H9 (cell line): ENCODE measurements around the gene ANKS1B. TPM values are rescaled to one million over a fixed set of nuclear protein-coding genes. Genes with fewer than 3 reads are reported as not detected.

Experiments
- DNase-seq: peaks from one replicate; pipeline ENCODE4 v3.0.0-alpha.2; 2017
- H2AFZ ChIP-seq: one replicate; pipeline ENCODE4 v1.6.1; 2013; ENCODE audit warnings: mild to moderate bottlenecking, low read length, control low read depth, moderate library complexity
- H2AK5ac ChIP-seq: 2 replicates; pipeline ENCODE4 v1.6.1; 2013; ENCODE audit warnings: low read length, control low read depth, mixed read lengths; ENCODE audit not compliant: insufficient read length
- H2BK120ac ChIP-seq: one replicate; pipeline ENCODE4 v1.6.1; 2013; ENCODE audit warnings: low read depth, mild to moderate bottlenecking, low read length, control low read depth, inconsistent platforms; ENCODE audit not compliant: poor library complexity, severe bottlenecking
- H2BK12ac ChIP-seq: 2 replicates; pipeline ENCODE4 v1.6.1; 2013; ENCODE audit warnings: low read length, control low read depth, mixed read lengths, low read depth; ENCODE audit not compliant: insufficient read length
- H2BK15ac ChIP-seq: 2 replicates; pipeline ENCODE4 v1.6.1; 2013; ENCODE audit warnings: low read depth, low read length, control low read depth
- H2BK20ac ChIP-seq: one replicate; pipeline ENCODE4 v1.6.1; 2013; ENCODE audit warnings: low read depth, mild to moderate bottlenecking, low read length, control low read depth, inconsistent platforms; ENCODE audit not compliant: poor library complexity, severe bottlenecking
- H2BK5ac ChIP-seq: 2 replicates; pipeline ENCODE4 v1.6.1; 2013; ENCODE audit warnings: low read length, control low read depth, mixed read lengths; ENCODE audit not compliant: insufficient read length
- H3K14ac ChIP-seq: 2 replicates; pipeline ENCODE4 v1.6.1; 2013; ENCODE audit warnings: low read length, control low read depth; ENCODE audit not compliant: insufficient read depth
- H3K18ac ChIP-seq: 2 replicates; pipeline ENCODE4 v1.6.1; 2013; ENCODE audit warnings: low read depth, mild to moderate bottlenecking, mixed read lengths, low read length, control low read depth; ENCODE audit not compliant: insufficient read length
- H3K23ac ChIP-seq: 2 replicates; pipeline ENCODE4 v1.6.1; 2013; ENCODE audit warnings: low read length, control low read depth, mixed read lengths, low read depth; ENCODE audit not compliant: insufficient read length
- H3K23me2 ChIP-seq: 2 replicates; pipeline ENCODE4 v1.6.1; 2013; ENCODE audit warnings: low read depth, mild to moderate bottlenecking, mixed read lengths, low read length, control low read depth; ENCODE audit not compliant: insufficient read length, poor library complexity, severe bottlenecking
- H3K27ac ChIP-seq: 2 replicates; pipeline ENCODE4 v1.5.1; 2013; ENCODE audit warnings: low read length, control low read depth, mixed read lengths, low read depth; ENCODE audit not compliant: insufficient read length
- H3K27me3 ChIP-seq: 2 replicates; pipeline ENCODE4 v1.6.1; 2013; ENCODE audit warnings: low read length, control low read depth, inconsistent platforms; ENCODE audit not compliant: insufficient read depth
- H3K4ac ChIP-seq: 2 replicates; pipeline ENCODE4 v1.6.1; 2013; ENCODE audit warnings: low read depth, mild to moderate bottlenecking, control low read depth, inconsistent platforms, low read length, moderate library complexity
- H3K4me1 ChIP-seq: 2 replicates; pipeline ENCODE4 v1.6.1; 2013; ENCODE audit warnings: low read length, control low read depth, inconsistent platforms; ENCODE audit not compliant: insufficient read depth
- H3K4me2 ChIP-seq: 2 replicates; pipeline ENCODE4 v1.6.1; 2013; ENCODE audit warnings: low read length, control low read depth, mixed read lengths; ENCODE audit not compliant: insufficient read length, insufficient read depth
- H3K56ac ChIP-seq: 2 replicates; pipeline ENCODE4 v1.6.1; 2013; ENCODE audit warnings: low read depth, mild to moderate bottlenecking, mixed read lengths, low read length, control low read depth; ENCODE audit not compliant: insufficient read length
- H3K79me1 ChIP-seq: 2 replicates; pipeline ENCODE4 v1.6.1; 2013; ENCODE audit warnings: low read depth, mild to moderate bottlenecking, moderate library complexity, low read length, control low read depth, inconsistent platforms; ENCODE audit not compliant: insufficient read depth, poor library complexity, severe bottlenecking
- H3K79me2 ChIP-seq: 2 replicates; pipeline ENCODE4 v1.6.1; 2013; ENCODE audit warnings: low read length, control low read depth, inconsistent platforms; ENCODE audit not compliant: insufficient read depth
- H3K9ac ChIP-seq: 2 replicates; pipeline ENCODE4 v1.6.1; 2013; ENCODE audit warnings: low read length, control low read depth, mixed read lengths; ENCODE audit not compliant: insufficient read length; ENCODE audit errors: extremely low read depth
- H3K9me3 ChIP-seq: one replicate; pipeline ENCODE4 v1.6.1; 2013; ENCODE audit warnings: low read depth, low read length, inconsistent platforms; ENCODE audit not compliant: control insufficient read depth
- H3T11ph ChIP-seq: one replicate; pipeline ENCODE4 v1.6.1; 2013; ENCODE audit warnings: mild to moderate bottlenecking, low read length, control low read depth, inconsistent platforms
- H4K20me1 ChIP-seq: one replicate; pipeline ENCODE4 v1.6.1; 2013; ENCODE audit not compliant: control insufficient read depth, insufficient read length, insufficient read depth
- H4K5ac ChIP-seq: 2 replicates; pipeline ENCODE4 v1.6.1; 2013; ENCODE audit warnings: low read depth, mild to moderate bottlenecking, mixed read lengths, low read length, control low read depth; ENCODE audit not compliant: insufficient read length
- H4K8ac ChIP-seq: replicated peaks from 2 replicates; pipeline ENCODE4 v1.6.1; 2013; ENCODE audit warnings: low read length, control low read depth, mixed read lengths, low read depth; ENCODE audit not compliant: insufficient read length
- H4K91ac ChIP-seq: 2 replicates; pipeline ENCODE4 v1.6.1; 2013; ENCODE audit warnings: low read depth, mild to moderate bottlenecking, moderate library complexity, mixed read lengths, low read length, control low read depth; ENCODE audit not compliant: insufficient read length
- H3K27ac Mint-ChIP-seq, 3 experiments: 2 replicates in 2 of 3; 3 replicates in 1 of 3; pipeline ENCODE4 v1.8.0; 2020 to 2021; ENCODE audit warnings: mixed read lengths in 3 of 3, mild to moderate bottlenecking in 1 of 3, moderate library complexity in 1 of 3
- H3K27me3 Mint-ChIP-seq: 2 replicates; pipeline ENCODE4 v1.8.0; 2021; ENCODE audit warnings: low read depth, mild to moderate bottlenecking, moderate library complexity, mixed read lengths
- H3K36me3 Mint-ChIP-seq, 3 experiments: 2 replicates in 2 of 3; 3 replicates in 1 of 3; pipeline ENCODE4 v1.8.0; 2020 to 2021; ENCODE audit warnings: low read depth in 3 of 3, mixed read lengths in 3 of 3; ENCODE audit not compliant: insufficient read depth in 1 of 3
- H3K4me1 Mint-ChIP-seq, 2 experiments: 2 replicates each; pipeline ENCODE4 v1.8.0; 2020; ENCODE audit warnings: mixed read lengths in 2 of 2
- H3K4me3 Mint-ChIP-seq, 2 experiments: 2 replicates in 1 of 2; 3 replicates in 1 of 2; pipeline ENCODE4 v1.8.0; 2020 to 2021; ENCODE audit warnings: mild to moderate bottlenecking in 2 of 2, mixed read lengths in 2 of 2, moderate library complexity in 1 of 2
- H3K9me3 Mint-ChIP-seq, 2 experiments: 2 replicates in 1 of 2; 3 replicates in 1 of 2; pipeline ENCODE4 v1.8.0; 2020; ENCODE audit warnings: mild to moderate bottlenecking in 2 of 2, mixed read lengths in 2 of 2, moderate library complexity in 1 of 2
- CTCF ChIP-seq: fragments of 200-600 bp; sonication (generic); conservative IDR thresholded peaks from 3 replicates; pipeline ENCODE4 v1.8.0; 2021; ENCODE audit warnings: antibody characterized with exemption, mild to moderate bottlenecking
- WGBS: extraction: QIAGEN DNeasy Blood & Tissue Kit; methylation state at CpG from one replicate; pipeline ENCODE4 v1.1.7; 2013; ENCODE audit warnings: missing lambda C conversion rate, low lambda C conversion rate, mixed read lengths; ENCODE audit not compliant: insufficient read length; ENCODE audit errors: extremely low coverage; 5-methylcytosine and 5-hydroxymethylcytosine counted together
- total RNA-seq: library from RNA; stranded (reverse); gene quantifications from 2 replicates; pipeline ENCODE4 v1.2.1, GENCODE V29; 2021

The ANKS1B gene
- total RNA-seq, 1 experiment from 2014 or later = 4.1 TPM

- H3K18ac ChIP-seq = no peak overlapping the region
- no peak for DNase-seq
- no peaks in the 10 kb centered on the region for H3K79me2 ChIP-seq
- Mint-ChIP-seq H3K9me3 (no peaks in the 10 kb centered on the region), H3K4me1 (peaks cover 0 to 11% of the 10 kb centered on the region in 2 experiments), H3K27me3 (no peaks in the 10 kb centered on the region), H3K4me3 (no peak overlapping the region), H3K27ac (no peak overlapping the region), H3K36me3 (no peaks in the 10 kb centered on the region)
- TF ChIP-seq CTCF = no peak
- H2BK15ac ChIP-seq = no peak overlapping the region
- no peak overlapping the region for H3K56ac ChIP-seq
- H3K9me3 ChIP-seq = no peaks in the 10 kb centered on the region
- H3K4me1 ChIP-seq = peaks cover 6% of the 10 kb centered on the region
- H2BK5ac ChIP-seq = no peak overlapping the region
- no peak overlapping the region for H3K14ac ChIP-seq
- no peak overlapping the region for H4K8ac ChIP-seq
- H3K27me3 ChIP-seq = no peaks in the 10 kb centered on the region
- no peak overlapping the region for H2BK12ac ChIP-seq
- no peak overlapping the region for H3K4ac ChIP-seq
- H3K23me2 ChIP-seq = peaks cover 3% of the 10 kb centered on the region
- no peak overlapping the region for H3K23ac ChIP-seq
- no peak overlapping the region for H4K91ac ChIP-seq
- H3K79me1 ChIP-seq = no peaks in the 10 kb centered on the region
- H4K5ac ChIP-seq = no peak overlapping the region
- no CpG with 5 or more reads among the region's 4 CpGs for WGBS
- H2BK120ac ChIP-seq = no peak overlapping the region
- H3K9ac ChIP-seq = no peak overlapping the region
- H3T11ph ChIP-seq = no peak overlapping the region
- no peak overlapping the region for H2AFZ ChIP-seq
- H4K20me1 ChIP-seq = no peaks in the 10 kb centered on the region
- H2AK5ac ChIP-seq = no peak overlapping the region
- no peak overlapping the region for H3K27ac ChIP-seq
- no peak overlapping the region for H2BK20ac ChIP-seq
- H3K4me2 ChIP-seq = no peak overlapping the region
Measured at GRCh38 chr12:99135376-99135775, 849.4 kb downstream of the ANKS1B start.
